Left lung (tissue), 10 donors: ENCODE results near the gene PRSS21. TPM values are rescaled to one million over a fixed set of nuclear protein-coding genes. Genes with fewer than 3 reads are reported as not detected.

Source experiments
- ATAC-seq: fragments of 200-7000 bp; cut with Tn5 transposase; one replicate; pipeline ENCODE4 v1.9.1; 2020; ENCODE audit warnings: moderate library complexity
- DNase-seq, 4 donors: peaks; one replicate each; pipeline ENCODE4 v3.0.0-alpha.2; 2013 to 2020
- H3K27ac ChIP-seq, 2 donors: fragments of 200-600 bp; sonication (generic) in 1 of 2; one replicate each; pipeline versions ENCODE4 v1.5.0 to v1.8.0; 2020 to 2021
- H3K27me3 ChIP-seq, 2 donors: fragments of 200-600 bp; sonication (generic) in 1 of 2; one replicate each; pipeline versions ENCODE4 v1.5.0 to v1.8.0; 2020 to 2021
- H3K36me3 ChIP-seq, 2 donors: fragments of 200-600 bp; sonication (generic) in 1 of 2; one replicate each; pipeline versions ENCODE4 v1.5.0 to v1.8.0; 2020 to 2021
- H3K4me1 ChIP-seq, 2 donors: fragments of 200-600 bp; one replicate each; pipeline ENCODE4 v1.8.0; 2021
- H3K4me3 ChIP-seq, 2 donors: fragments of 200-600 bp; sonication (generic) in 1 of 2; one replicate each; pipeline versions ENCODE4 v1.5.0 to v1.8.0; 2020 to 2021; ENCODE audit warnings: mild to moderate bottlenecking in 1 of 2
- H3K9me3 ChIP-seq, 2 donors: fragments of 200-600 bp; sonication (generic) in 1 of 2; one replicate each; pipeline versions ENCODE4 v1.5.0 to v1.8.0; 2020 to 2021
- intact Hi-C, 2 donors: fragments of 100-400 bp; cut with DNase I; formaldehyde crosslinking; loops; one replicate each; pipeline versions ENCODE4 v1.11.2 to v1.14.2; 2022
- polyA plus RNA-seq, 6 donors: library from polyadenylated mRNA; unstranded; fragments of 120-200 nt; gene quantifications; one replicate each; pipeline ENCODE4 v1.2.1, GENCODE V29; 2013; ENCODE audit not compliant: insufficient read length in 6 of 6
- total RNA-seq, 2 donors: library from RNA; stranded (reverse); fragmentation: NEBNext Ultra II Directional; extraction: Animal tissue kit (Norgen Biotek cat#: 25700); gene quantifications; one replicate each; pipeline ENCODE4 v1.2.1, GENCODE V29; 2021
- TF ChIP-seq, protein P1 (sequence below), 2 donors: fragments of 200-600 bp; sonication (generic) in 1 of 2; IDR thresholded peaks; one replicate each; pipeline versions ENCODE4 v1.5.0 to v1.8.0; 2021; ENCODE audit warnings: antibody characterized with exemption in 2 of 2
- donor health status: DM: no; HTN: yes; CAD: no.
- donor health status: DM: no; HTN: no; CAD: no.

The PRSS21 gene
- total and polyA plus RNA-seq, 8 donors: 0.25 to 2.5 (median 0.33) TPM; not detected in 2

DNA sequence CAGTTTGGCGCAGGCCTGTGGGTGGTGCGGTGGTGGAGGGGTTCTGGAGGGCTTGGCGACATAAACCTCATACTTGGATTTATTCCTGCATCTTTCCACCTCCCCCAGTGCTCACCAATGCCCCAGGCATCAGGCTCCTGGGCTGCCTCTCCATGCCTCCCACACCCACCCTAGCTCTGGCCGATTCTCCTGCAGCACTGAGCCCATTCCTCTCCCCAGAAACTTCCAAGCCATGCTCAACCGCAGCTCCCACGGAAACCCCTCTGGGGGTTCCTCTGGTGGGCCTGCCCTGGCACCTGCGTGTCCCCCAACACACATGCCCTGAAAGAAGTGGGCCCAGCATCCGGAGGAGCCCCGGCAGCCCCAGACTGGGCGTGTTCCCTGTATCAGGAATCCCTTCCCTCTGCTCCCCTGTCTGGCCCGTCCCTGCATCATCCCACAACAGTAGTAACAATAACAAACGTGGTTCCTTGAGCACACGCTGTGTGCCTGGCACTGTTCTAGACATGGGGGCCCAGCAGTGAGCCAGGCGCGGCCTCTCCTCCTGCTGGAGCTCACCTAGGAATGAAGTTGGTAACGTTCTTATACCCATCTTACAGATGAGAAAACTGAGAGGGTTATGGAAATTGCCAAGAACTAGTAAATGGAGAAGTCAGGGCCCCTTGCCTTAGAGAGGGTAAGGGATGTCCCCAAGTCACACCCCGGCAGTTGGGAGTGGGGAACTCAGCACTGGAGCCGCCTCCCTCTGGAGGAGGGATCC is 2.3 kb downstream of the PRSS21 start:
- TF ChIP-seq, protein P1, sequence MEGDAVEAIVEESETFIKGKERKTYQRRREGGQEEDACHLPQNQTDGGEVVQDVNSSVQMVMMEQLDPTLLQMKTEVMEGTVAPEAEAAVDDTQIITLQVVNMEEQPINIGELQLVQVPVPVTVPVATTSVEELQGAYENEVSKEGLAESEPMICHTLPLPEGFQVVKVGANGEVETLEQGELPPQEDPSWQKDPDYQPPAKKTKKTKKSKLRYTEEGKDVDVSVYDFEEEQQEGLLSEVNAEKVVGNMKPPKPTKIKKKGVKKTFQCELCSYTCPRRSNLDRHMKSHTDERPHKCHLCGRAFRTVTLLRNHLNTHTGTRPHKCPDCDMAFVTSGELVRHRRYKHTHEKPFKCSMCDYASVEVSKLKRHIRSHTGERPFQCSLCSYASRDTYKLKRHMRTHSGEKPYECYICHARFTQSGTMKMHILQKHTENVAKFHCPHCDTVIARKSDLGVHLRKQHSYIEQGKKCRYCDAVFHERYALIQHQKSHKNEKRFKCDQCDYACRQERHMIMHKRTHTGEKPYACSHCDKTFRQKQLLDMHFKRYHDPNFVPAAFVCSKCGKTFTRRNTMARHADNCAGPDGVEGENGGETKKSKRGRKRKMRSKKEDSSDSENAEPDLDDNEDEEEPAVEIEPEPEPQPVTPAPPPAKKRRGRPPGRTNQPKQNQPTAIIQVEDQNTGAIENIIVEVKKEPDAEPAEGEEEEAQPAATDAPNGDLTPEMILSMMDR (IDR thresholded peaks at IDR 0.05): no peak
- Histone ChIP-seq H3K9me3 (no peaks in the 10 kb centered on the region), H3K4me3 (no peak overlapping the region), H3K36me3 (no peaks in the 10 kb centered on the region), H3K4me1 (no peaks in the 10 kb centered on the region), H3K27ac (no peak overlapping the region), H3K27me3 (peaks cover 0 to 56% of the 10 kb centered on the region in 2 donors)
- ATAC-seq (no peak), DNase-seq (peak in 1 of 4 donors; percentile 41)
- intact Hi-C loops: no loop called here

DNA sequence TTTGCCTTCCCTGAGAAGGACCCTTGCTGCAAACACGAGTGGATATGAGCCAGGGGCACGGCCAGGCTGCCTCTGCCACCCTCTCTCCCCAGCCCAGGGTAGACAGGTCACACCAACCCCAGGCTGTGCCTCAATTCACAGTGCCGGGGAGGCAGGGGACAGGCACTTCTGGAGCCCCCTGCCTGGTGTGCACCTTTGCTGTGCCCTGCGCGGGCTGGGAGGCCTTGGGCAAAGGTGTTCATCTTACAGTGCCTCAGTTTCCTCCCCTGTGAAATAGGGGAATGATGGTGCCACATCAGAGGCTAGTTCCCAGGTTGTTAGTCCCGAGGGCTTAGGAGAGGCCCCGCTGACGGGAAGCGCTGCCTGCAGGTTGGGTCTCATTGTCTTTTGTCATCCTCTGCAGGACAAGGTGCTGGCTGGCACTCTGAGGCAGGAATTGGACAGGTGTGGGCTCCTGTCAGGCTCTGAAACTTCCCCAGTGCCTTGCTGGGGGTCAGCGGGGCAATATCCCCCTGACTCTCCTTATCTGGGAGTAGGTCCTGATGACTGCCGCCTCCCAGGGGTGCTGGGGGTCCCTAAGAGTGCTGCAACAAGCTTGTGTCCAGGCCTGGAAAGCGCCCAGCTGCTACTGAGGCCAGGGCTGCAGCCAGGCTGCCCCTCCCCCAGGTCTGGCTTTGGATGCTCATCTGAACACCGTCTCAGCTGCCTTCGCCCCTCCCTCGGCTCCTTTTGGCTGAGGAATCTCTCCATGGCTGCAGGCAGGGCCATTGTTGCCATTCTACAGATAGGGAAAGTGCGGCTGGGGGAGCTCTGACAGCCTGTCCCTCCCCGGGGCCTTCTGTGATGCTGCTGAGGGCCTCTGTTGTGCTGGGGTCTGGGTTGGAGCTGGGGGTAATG is 3.1 kb downstream of the PRSS21 start:
- no peak overlapping the region for H3K4me3 ChIP-seq
- no peaks in the 10 kb centered on the region for H3K9me3 ChIP-seq
- H3K27me3 ChIP-seq: peaks cover 0 to 48% of the 10 kb centered on the region in 2 donors
- no peaks in the 10 kb centered on the region for H3K4me1 ChIP-seq
- DNase-seq (peak in 1 of 4 donors; percentile 57), ATAC-seq (no peak)
- no peaks in the 10 kb centered on the region for H3K36me3 ChIP-seq
- no peak overlapping the region for H3K27ac ChIP-seq
- intact Hi-C loops: no loop called here
- TF ChIP-seq, protein P1 (IDR thresholded peaks at IDR 0.05): no peak

DNA sequence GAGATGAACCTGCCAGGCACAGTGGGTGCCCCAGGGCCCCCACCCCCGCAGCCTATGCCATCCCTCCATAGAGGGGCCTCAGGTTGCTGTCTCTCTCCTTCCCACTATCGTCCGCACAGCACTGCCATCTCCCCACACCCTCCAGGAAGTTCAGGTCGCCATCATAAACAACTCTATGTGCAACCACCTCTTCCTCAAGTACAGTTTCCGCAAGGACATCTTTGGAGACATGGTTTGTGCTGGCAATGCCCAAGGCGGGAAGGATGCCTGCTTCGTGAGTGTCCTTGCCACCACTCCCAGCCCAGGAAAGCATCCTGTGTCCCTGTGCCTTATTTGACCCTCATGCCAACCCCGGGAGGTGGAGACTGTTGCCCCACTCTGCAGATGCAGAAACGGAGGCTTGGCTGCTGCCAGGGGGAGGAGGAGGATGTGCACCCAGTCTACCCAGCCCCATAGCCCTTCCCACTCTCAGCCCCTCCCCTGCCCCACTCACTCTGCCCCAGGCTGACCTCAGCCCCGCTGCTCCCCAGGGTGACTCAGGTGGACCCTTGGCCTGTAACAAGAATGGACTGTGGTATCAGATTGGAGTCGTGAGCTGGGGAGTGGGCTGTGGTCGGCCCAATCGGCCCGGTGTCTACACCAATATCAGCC is 3.9 kb downstream of the PRSS21 start:
- no peaks in the 10 kb centered on the region for H3K9me3 ChIP-seq
- no peaks in the 10 kb centered on the region for H3K36me3 ChIP-seq
- no peaks in the 10 kb centered on the region for H3K4me1 ChIP-seq
- peak in 1 of 4 donors; percentile 53 for DNase-seq
- ATAC-seq: no peak
- H3K27ac ChIP-seq: no peak overlapping the region
- intact Hi-C loops: no loop called here
- no peak overlapping the region for H3K4me3 ChIP-seq
- peaks cover 0 to 44% of the 10 kb centered on the region in 2 donors for H3K27me3 ChIP-seq
- TF ChIP-seq, protein P1 (IDR thresholded peaks at IDR 0.05): no peak

DNA sequence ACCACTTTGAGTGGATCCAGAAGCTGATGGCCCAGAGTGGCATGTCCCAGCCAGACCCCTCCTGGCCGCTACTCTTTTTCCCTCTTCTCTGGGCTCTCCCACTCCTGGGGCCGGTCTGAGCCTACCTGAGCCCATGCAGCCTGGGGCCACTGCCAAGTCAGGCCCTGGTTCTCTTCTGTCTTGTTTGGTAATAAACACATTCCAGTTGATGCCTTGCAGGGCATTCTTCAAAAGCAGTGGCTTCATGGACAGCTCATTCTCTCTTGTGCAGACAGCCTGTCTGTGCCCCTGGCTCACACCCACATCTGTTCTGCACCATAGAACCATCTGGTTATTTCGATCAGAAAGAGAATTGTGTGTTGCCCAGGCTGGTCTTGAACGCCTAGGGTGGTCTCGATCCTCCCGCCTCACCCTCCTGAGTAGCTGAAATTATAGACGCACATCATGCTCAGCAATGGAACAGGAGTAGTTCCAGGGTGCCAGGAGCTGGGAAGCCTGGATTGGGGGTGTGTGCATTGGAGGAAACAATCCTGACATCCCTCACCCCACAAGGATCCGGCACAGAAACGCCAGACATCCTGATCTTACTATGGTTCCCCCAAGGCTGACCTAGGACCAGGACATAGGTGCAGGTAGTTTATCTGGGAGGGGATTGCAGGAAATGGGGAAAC is 4.6 kb downstream of the PRSS21 start:
- H3K36me3 ChIP-seq: no peaks in the 10 kb centered on the region
- peaks cover 0 to 38% of the 10 kb centered on the region in 2 donors for H3K27me3 ChIP-seq
- H3K27ac ChIP-seq: no peak overlapping the region
- no peaks in the 10 kb centered on the region for H3K4me1 ChIP-seq
- no peak for ATAC-seq
- no peaks in the 10 kb centered on the region for H3K9me3 ChIP-seq
- intact Hi-C loops: no loop called here
- H3K4me3 ChIP-seq: no peak overlapping the region
- DNase-seq: no peak
- TF ChIP-seq, protein P1 (IDR thresholded peaks at IDR 0.05): no peak
